Bronchial smooth muscle cell (primary cell): ENCODE measurements around the gene FAM50B. TPM values are rescaled to one million over a fixed set of nuclear protein-coding genes. Genes with fewer than 3 reads are reported as not detected.

Source experiments
- total RNA-seq: library from RNA; depleted of rRNA; stranded (reverse); fragments of >200 nt; gene quantifications from 2 replicates; pipeline ENCODE4 v1.2.1, GENCODE V29; 2014

The FAM50B gene
- total RNA-seq: 12.0 and 12.1 TPM in 2 replicates

GRCh38 chr6:3848925-3849605 lies at the start of gene FAM50B:
FAM50B (plus strand) TSS chr6:3849373; CDS start chr6:3849812, 439 bp downstream.

Other genes starting within 250 kb of the FAM50B start
- gene PXDC1, start 97.7 kb upstream of the FAM50B start, total RNA-seq: 22.2 and 24.9 TPM in 2 replicates
- not detected in 2 replicates for gene FAM217A, start 229.8 kb downstream of the FAM50B start, total RNA-seq